Fibroblast of peridontal ligament (primary cell): ENCODE measurements around the gene STAG2.

Source experiments
- DNase-seq: peaks from one replicate; pipeline ENCODE4 v3.0.0-alpha.2; 2010; ENCODE audit errors: extremely low read depth

Gene STAG2

GRCh38 chrX:123975180-123975579, 13.7 kb downstream of the STAG2 start:
- no peak for DNase-seq

GRCh38 chrX:123976706-123977316, 15.3 kb downstream of the STAG2 start:
- DNase-seq, result peak; percentile 65

GRCh38 chrX:123983240-123983639, 21.7 kb downstream of the STAG2 start:
- DNase-seq, result no peak

GRCh38 chrX:123986377-123986776, 24.9 kb downstream of the STAG2 start:
- DNase-seq, result no peak

GRCh38 chrX:123988423-123989111, 27.1 kb downstream of the STAG2 start:
- no peak for DNase-seq

GRCh38 chrX:123989235-123989634, 27.7 kb downstream of the STAG2 start:
- no peak for DNase-seq

GRCh38 chrX:123990169-123990568, 28.7 kb downstream of the STAG2 start:
- DNase-seq, result no peak

GRCh38 chrX:123990602-123991001, 29.1 kb downstream of the STAG2 start:
- no peak for DNase-seq

GRCh38 chrX:123993326-123993725, 31.8 kb downstream of the STAG2 start:
- DNase-seq, result peak; percentile 50

- peak; percentile 55 for DNase-seq
Observed at GRCh38 chrX:123993904-123994635, 32.6 kb downstream of the STAG2 start.

- DNase-seq, result no peak
Observed at GRCh38 chrX:123994730-123995129, 33.2 kb downstream of the STAG2 start.

GRCh38 chrX:124001581-124001980, 40.1 kb downstream of the STAG2 start:
- DNase-seq, result no peak

GRCh38 chrX:124005228-124005627, 43.7 kb downstream of the STAG2 start:
- no peak for DNase-seq

- no peak for DNase-seq
Observed at GRCh38 chrX:124010157-124010556, 48.7 kb downstream of the STAG2 start.

GRCh38 chrX:124010566-124010965, 49.1 kb downstream of the STAG2 start:
- no peak for DNase-seq

GRCh38 chrX:124015721-124016120, 54.2 kb downstream of the STAG2 start:
- no peak for DNase-seq

GRCh38 chrX:124016825-124017224, 55.3 kb downstream of the STAG2 start:
- no peak for DNase-seq

GRCh38 chrX:124018023-124018422, 56.5 kb downstream of the STAG2 start:
- peak; percentile 34 for DNase-seq

GRCh38 chrX:124023838-124024238, 62.3 kb downstream of the STAG2 start:
- DNase-seq, result peak; percentile 47

GRCh38 chrX:124026529-124026928, 65.0 kb downstream of the STAG2 start:
- no peak for DNase-seq

GRCh38 chrX:124028182-124028581, 66.7 kb downstream of the STAG2 start:
- DNase-seq, result peak; percentile 65

- no peak for DNase-seq
Observed at GRCh38 chrX:124030520-124030919, 69.0 kb downstream of the STAG2 start.

- DNase-seq, result peak; percentile 49
Observed at GRCh38 chrX:124033821-124034220, 72.3 kb downstream of the STAG2 start.
